GM12872 (cell line): Measurements from ENCODE around the gene TNK1.

Experiments used
- TF ChIP-seq, protein P1 (sequence below): IDR thresholded peaks from 3 replicates; pipeline ENCODE4 v1.5.1; 2011; ENCODE audit warnings: low read depth, mild to moderate bottlenecking, low read length, moderate library complexity; ENCODE audit not compliant: insufficient read depth

Gene TNK1

DNA sequence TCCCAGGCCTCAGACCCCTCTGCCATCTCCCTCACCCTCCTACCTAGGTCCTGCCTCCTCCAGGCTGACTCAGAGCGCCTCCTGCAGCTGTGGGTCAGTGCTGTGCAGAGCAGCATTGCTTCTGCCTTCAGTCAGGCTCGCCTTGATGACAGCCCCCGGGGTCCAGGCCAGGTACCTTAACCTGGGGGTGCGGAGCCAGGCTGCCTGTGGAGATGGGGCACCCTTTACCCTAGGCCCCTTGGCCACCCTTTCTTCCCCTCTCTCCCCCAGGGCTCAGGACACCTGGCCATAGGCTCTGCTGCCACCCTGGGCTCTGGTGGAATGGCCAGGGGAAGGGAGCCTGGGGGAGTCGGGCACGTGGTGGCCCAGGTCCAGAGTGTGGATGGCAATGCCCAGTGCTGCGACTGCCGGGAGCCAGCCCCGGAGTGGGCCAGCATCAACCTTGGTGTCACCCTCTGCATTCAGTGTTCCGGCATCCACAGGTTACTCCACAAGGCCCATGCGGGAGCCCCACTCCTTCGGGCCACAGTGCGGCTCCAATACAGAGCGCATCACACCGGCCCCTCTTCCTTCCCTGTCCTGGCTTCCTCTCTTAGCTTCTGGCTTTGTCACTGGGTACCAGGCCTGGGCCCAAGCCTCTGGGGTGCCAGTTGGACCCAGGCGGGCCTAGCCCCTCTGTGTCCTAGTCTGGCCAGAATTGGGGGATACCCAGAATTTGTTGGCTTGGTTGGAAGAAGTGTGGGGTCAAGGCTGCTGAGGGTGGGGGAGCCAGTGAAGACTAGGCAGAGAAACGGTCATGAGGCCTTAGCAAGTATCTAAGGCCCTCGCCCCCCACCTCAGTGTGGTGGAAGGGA lies 33.9 kb upstream of the TNK1 start:
- TF ChIP-seq, protein P1, sequence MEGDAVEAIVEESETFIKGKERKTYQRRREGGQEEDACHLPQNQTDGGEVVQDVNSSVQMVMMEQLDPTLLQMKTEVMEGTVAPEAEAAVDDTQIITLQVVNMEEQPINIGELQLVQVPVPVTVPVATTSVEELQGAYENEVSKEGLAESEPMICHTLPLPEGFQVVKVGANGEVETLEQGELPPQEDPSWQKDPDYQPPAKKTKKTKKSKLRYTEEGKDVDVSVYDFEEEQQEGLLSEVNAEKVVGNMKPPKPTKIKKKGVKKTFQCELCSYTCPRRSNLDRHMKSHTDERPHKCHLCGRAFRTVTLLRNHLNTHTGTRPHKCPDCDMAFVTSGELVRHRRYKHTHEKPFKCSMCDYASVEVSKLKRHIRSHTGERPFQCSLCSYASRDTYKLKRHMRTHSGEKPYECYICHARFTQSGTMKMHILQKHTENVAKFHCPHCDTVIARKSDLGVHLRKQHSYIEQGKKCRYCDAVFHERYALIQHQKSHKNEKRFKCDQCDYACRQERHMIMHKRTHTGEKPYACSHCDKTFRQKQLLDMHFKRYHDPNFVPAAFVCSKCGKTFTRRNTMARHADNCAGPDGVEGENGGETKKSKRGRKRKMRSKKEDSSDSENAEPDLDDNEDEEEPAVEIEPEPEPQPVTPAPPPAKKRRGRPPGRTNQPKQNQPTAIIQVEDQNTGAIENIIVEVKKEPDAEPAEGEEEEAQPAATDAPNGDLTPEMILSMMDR, result no peak

DNA sequence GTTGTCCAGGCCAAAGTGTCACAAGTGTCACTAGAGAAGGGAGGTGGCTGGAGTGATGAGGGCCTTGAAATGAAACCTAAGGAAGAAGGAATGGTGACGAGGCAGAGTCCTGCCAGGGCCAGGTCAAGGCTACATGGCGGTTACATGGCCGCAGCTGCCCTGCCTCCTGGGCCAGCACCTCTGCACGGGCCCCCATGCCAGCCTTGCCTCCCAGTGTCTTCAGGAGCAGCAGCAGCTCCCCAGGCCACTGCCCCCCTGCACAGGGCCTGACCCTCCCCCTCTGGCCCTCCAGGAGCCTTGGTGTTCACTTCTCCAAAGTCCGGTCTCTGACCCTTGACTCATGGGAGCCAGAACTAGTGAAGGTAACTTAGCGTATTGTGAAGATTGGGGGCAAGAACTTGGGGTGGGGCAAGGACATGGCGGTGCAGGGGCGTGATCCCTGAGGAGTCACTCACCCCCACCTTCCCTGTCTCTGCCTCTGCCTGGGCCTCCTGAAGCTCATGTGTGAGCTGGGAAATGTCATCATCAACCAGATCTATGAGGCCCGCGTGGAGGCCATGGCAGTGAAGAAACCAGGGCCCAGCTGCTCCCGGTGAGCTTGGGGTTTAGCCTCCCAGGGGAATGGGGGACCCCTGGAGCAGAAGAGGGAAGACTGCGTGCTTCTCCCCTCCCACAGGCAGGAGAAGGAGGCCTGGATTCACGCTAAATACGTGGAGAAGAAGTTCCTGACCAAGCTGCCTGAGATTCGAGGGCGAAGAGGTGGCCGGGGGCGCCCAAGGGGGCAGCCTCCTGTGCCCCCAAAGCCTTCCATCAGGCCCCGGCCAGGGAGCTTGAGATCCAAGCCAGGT lies 33.0 kb upstream of the TNK1 start:
- TF ChIP-seq, protein P1, result no peak

DNA sequence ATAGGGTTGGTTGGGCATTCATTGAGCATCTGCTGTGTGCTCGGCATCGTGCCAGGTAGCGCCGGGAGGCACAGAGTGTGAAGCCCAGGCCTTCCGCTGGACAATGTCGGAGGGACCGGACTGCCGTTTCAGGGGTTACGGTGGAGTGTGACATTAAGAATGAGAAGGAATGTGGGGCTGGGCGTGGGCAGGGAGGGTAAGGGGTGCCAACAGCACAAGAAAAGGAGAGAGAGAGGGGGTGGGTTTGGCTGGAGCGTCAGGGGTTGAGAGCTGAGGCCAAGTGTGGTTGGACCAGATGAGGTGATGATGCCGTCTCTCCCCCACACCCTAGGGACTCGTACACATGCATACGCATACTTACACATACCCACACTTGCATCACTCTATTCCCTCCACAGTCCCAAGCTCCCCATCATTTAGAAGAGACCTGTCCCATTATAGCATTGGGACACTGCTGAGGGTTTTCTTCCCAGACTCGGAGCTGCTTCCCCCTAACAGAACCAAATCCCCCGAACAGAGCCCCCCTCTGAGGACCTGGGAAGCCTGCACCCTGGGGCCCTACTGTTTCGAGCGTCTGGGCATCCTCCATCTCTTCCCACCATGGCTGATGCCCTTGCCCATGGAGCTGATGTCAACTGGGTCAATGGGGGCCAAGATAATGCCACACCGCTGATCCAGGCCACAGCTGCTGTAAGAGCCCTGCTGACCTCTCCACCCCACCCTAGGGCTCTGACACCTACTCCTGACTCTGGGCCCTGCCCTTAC lies 32.2 kb upstream of the TNK1 start:
- TF ChIP-seq, protein P1, result no peak

DNA sequence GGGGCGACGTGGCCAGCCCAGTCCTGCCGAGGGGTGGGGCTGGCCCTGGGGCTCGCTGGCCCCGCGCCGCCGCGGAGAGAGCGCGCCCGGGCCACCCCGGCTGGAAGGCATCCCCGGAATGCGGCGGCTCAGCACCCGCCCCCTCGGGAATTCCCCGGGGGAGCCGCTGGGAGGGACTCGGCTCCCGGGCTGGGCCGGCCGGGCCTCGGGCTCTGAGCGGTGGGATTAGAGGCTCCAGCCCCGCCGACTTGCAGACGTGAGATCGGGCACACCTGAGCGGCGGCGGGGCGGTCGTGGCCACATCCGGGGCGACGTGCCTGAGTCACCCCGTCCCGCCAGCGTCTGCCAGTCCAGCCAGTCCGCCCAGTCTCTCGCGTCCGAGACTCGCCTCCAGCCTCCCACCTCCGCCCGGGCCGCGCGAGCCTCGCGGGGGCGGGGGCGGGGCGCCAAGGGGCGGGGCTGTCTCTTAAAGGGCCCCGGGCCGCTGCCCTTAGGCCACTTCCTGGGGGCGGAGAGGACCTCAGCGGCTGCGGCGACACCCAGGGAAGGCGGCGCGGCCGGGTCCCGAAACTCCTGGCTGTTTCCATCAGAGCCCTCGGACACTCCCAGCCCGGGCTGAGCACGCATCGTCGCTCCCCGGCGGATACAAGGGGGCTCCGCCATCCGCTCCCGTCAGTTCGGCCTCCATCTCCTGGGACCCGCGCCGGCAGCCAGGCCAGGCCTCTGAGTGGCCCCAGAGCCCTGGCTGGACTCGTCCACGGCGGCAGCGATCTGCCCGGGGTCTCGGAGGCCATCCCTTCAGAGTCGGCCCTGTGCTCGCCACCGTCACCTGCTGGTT lies 29.0 kb upstream of the TNK1 start, which contains the start of gene KCTD11:
Gene KCTD11 (plus strand): TSS at position 498 of the 838 bp plus-strand sequence.
- TF ChIP-seq, protein P1, result peak; percentile 74; the same call in 2 of the 3 replicates

DNA sequence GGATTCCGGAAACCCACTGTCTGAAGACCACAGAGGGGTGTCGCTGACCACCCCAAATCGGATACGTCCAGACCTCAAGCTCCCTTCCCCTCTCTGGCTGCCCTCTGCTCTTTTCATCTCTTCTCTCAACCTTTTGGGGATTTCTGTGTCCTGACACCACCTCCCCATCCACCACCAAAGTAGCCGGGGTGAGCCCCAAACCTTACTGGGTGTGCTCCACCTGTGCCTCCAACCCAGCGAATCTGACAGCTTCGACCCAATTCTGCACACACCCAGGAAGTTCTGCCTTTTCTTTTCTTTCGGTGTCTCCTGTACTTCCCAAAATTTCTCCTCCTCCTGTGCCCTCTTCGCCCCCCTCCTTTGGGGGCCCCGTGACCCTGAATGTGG lies 28.4 kb upstream of the TNK1 start:
- TF ChIP-seq, protein P1, result no peak; the same call in 2 of the 3 replicates

DNA sequence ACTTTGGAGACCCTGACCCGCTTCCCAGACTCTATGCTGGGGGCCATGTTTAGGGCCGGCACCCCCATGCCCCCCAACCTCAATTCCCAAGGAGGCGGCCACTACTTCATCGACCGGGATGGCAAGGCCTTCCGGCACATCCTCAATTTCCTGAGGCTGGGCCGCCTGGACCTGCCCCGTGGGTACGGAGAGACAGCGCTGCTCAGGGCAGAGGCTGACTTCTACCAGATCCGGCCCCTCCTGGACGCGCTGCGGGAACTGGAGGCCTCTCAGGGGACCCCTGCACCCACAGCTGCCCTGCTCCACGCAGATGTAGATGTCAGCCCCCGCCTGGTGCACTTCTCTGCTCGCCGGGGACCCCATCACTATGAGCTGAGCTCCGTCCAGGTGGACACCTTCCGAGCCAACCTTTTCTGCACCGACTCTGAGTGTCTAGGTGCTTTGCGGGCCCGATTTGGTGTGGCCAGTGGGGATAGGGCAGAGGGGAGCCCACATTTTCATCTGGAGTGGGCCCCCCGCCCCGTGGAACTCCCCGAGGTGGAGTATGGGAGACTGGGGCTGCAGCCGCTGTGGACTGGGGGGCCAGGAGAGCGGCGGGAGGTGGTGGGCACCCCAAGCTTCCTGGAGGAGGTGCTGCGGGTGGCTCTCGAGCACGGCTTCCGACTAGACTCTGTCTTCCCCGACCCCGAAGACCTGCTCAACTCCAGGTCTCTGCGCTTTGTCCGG lies 27.8 kb upstream of the TNK1 start:
- TF ChIP-seq, protein P1, result no peak
